Renal cortex interstitium (tissue), 11 donors: Measurements from ENCODE around the gene NEK1. TPM values are rescaled to one million over a fixed set of nuclear protein-coding genes. Genes with fewer than 3 reads are reported as not detected.
"Not testable (repeated sequence)": the region's sequence is repeated elsewhere in the genome, so short reads cannot be mapped to it uniquely, and the experiment has no call there.

Experiments used
- DNase-seq, 11 donors: peaks; one replicate each; pipeline ENCODE4 v3.0.0-alpha.2; 2013; ENCODE audit warnings: low read depth in 9 of 11, low spot score in 4 of 11; ENCODE audit errors: extremely low read depth in 1 of 11
- polyA plus RNA-seq, 3 donors: library from polyadenylated mRNA; unstranded; fragments of 120-200 nt; gene quantifications; one replicate each; pipeline ENCODE4 v1.2.1, GENCODE V29; 2013; ENCODE audit not compliant: insufficient read length in 3 of 3

Gene NEK1
- polyA plus RNA-seq, 3 donors, result 21.4 to 27.4 (median 23.5) TPM

DNA sequence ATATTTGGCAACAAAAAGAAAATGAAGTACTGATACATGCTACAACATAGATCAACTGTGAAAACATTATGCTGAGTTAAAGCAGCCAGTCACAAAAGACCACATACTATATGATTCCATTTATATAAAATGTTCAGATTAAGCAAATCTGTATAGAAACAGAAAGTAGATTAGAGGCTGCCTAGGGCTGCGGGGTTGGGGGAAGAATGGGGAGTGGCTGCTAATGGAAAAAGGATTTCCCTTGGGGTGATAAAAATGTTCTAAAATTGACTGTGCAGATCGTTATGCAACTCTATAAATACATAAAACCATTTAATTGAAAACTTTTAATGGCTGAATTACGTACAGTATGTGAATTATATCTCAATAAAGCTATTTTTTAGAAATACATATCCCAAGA lies 46.8 kb downstream of the NEK1 start:
- DNase-seq, result no peak

DNA sequence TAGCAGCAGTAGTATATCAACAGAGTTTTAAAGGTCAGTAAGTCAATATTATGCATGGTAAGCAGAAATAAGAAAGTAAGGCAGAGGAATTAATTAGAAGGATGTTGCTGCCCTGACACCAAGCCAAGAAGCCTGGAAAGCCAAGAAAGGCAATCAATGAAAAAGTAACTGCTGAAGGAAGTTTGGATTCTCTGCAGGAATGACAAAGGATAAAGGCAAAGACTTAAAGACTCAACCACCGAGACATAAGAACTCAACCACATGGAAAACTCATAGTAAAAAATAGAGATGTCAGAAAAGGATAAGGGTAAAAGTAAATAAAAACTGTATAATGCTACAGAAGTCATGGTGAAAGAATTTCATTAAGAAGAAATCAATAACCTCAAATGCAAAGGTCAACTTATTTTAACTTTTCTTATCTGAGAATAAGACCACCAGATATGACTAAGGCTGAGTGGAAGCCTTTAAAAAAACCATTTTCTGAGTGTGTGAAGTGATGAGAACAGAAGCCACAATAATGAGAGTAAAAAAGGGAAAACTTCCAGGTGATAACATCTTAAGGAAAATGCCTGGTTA lies 55.2 kb downstream of the NEK1 start:
- DNase-seq, result peak in 1 of 11 donors; percentile 5

DNA sequence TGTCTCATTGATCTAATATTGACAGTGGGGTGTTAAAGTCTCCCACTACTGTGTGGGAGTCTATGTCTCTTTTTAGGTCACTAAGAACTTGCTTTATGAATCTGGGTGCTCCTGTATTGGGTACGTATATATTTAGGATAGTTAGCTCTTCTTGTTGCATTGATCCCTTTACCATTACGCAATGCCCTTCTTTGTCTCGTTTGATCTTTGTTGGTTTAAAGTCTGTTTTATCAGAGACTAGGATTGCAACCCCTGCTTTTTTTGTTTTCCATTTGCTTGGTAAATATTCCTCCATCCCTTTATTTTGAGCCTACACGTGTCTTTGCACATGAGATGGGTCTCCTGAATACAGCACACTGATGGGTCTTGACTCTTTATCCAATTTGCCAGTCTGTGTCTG lies 65.8 kb downstream of the NEK1 start:
- not testable (repeated sequence) for DNase-seq

- DNase-seq, result no peak
Measured at GRCh38 chr4:169540774-169541173, 71.6 kb downstream of the NEK1 start.

DNA sequence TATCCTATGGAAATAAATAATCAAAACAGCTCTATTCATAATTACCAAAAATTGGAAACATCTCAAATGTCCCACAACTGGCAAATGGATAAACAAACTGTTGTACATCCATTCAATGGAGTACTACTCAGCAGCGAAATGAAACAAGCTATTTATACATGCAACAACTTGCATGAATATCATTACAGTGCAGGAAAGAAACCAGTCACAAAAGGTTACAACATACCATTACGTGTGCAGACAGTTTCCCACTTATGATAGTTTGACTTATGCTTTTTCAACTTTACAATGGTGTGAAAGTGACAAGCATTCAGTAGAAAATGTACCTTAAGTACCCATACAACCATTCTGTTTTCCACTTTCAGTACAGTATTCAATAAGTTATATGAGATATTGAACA lies 82.3 kb downstream of the NEK1 start:
- DNase-seq, result no peak

DNA sequence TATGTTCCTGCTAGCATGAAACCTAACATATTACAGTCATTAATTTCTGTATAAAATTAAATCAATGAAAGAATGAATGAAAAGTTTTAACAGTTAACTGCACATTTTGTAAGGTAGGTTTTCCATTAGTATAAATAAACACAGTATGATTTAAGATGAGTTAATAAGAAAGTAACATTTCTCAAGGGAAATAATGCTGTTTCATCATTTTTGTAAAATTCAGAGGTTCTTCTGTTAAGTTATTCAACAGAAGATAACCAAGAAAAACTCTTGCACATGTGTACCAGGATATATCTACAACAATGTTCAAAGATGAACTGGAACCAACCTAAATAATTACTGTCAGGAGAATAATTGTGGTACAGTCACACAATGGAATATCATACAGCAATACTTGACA lies 88.6 kb downstream of the NEK1 start:
- no peak for DNase-seq

- DNase-seq, result no peak
Measured at GRCh38 chr4:169510617-169511016, 101.8 kb downstream of the NEK1 start.

GRCh38 chr4:169506903-169507302 lies 105.5 kb downstream of the NEK1 start:
- no peak for DNase-seq

- DNase-seq, result not testable (repeated sequence)
Measured at GRCh38 chr4:169499907-169500306, 112.5 kb downstream of the NEK1 start.

GRCh38 chr4:169494234-169494633 lies 118.1 kb downstream of the NEK1 start:
- DNase-seq, result not testable (repeated sequence)

DNA sequence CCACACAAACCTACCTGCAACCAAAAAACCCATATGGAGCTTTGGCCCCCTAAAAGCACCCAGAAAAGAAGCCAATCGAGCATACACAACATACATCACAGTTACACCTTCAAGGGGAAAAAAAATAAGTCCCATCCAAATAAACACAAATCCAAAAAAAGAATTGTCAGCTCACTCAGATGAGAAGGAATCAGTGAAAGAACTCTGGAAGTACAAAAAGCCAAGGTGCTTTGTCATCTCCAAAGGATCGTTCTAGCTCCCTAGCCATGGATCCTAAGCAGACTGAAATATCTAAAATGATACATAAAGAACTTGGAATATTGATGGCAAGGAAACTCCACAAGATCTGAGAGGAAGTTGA lies 119.2 kb downstream of the NEK1 start:
- no peak for DNase-seq

DNA sequence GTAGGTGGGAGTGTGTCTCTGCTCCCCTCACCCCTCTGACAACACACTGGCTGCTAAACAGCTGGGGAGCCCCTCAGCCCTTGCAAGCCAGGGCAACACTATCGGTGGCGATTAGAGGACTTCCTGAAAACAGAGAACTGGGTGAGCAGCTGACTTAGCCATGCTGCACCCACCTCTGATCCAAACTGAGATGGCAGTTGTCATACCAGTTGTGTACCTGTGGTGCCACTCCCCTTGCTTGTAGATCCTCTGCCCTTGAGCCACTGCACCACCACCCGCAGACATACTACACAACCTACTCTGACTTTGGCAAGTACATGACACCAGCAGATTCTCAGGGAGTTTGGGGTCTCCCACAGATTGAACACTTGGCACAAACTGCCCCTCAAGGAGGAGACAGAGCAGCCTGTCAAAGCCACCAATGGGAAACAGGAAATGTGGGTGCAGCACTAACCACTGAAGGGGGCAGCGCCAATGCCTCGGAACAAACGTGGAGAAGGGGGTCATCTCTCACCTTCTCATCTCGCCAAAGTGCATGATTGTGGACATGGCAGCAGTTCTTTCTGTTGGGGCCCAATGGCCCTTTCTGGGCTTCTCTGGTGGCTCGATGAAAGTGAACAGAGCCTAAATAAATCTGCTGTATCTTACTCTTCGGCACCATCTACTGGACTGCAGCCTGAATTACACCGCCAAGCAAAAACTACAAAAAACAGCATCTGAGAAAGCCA lies 119.8 kb downstream of the NEK1 start:
- peak in 1 of 11 donors; percentile 2 for DNase-seq

GRCh38 chr4:169491211-169491610 lies 121.2 kb downstream of the NEK1 start:
- DNase-seq, result no peak

GRCh38 chr4:169489306-169489705 lies 123.1 kb downstream of the NEK1 start:
- no peak for DNase-seq

DNA sequence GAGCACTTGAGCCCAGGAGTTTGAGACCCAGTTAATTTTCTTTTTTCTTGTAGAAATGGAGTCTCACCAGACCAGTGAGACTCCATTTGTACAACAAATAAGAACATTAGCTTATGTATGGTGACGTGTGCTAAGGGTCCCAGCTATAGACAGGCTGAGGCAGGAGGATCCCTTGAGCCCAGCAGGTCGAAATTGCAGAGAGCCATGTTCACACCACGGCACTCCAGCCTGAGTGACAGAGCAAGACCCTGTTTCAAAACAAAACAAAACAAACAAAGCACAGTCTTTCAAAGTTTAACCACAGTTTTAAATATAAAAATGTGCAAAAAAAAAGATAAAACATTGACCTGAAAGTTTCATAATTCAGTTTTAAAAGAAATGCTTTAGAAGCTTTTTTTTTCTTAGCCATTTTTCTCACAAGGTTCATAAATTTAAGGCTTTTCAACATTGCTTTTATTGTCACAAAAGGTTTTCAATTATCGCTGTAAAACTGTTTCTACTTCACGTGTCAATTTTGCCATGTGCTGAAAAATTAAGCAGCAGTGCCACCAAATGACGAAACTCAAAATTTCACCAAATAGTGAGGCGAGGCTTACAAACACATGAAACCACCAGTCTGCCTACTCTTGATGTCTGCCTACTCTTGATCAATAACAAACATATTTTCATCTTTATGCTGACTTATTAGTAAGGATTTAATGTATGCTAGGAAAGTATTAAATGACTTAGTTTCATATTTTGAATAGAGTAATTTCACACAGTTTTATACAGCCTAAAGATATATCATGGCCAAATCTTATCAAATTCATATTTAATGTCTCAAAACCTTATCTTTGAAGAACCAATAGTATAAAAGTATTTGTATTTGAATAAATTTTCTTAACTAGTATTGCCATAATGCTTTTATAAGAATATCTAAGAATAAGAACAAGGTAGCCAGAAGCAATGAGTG lies 126.3 kb downstream of the NEK1 start:
- peak; percentile 34 to 61 (median 51) for DNase-seq

GRCh38 chr4:169485086-169485485 lies 127.3 kb downstream of the NEK1 start:
- no peak for DNase-seq

DNA sequence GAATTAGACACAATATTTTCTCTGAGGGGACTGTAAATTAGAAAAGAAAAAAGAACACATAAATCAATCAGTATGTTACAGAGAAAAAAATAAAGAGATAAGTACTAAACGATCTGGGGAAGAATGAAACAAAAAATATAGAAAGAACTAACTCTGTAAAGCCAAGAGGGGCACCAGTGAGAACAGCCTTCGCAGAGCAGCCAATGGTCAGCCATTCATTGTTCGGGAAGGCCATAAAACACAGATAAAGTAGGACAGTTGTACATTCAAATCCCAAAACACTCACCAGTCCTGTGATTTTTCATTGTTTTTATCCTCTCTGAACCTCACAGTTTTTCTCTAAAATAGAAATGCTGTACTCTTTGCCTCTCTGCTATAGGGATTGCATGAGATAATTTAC lies 127.9 kb downstream of the NEK1 start:
- peak in 2 of 11 donors; percentile 8 to 9 for DNase-seq

- DNase-seq, result no peak
Measured at GRCh38 chr4:169464080-169464479, 148.3 kb downstream of the NEK1 start.

- DNase-seq, result no peak
Measured at GRCh38 chr4:169460081-169460480, 152.3 kb downstream of the NEK1 start.

GRCh38 chr4:169458575-169458974 lies 153.8 kb downstream of the NEK1 start:
- no peak for DNase-seq
